HepG2 (cell line): Measurements from ENCODE around the gene SSNA1. TPM values are rescaled to one million over a fixed set of nuclear protein-coding genes. Genes with fewer than 3 reads are reported as not detected.
A peak's percentile ranks its signal among the peaks of the same experiment; 100 is the strongest.

Experiments used
- FOXC1 ChIP-seq: sonication (generic); formaldehyde crosslinking; IDR thresholded peaks from 2 replicates; pipeline ENCODE4 v1.8.0; 2022; ENCODE audit warnings: mild to moderate bottlenecking, missing genetic modification reagents, borderline replicate concordance
- HNRNPLL ChIP-seq: fragments of 200-400 bp; formaldehyde crosslinking; IDR thresholded peaks from 2 replicates; pipeline ENCODE4 v1.6.1; 2017; ENCODE audit warnings: mild to moderate bottlenecking, low read depth, low read length; ENCODE audit not compliant: poor library complexity, severe bottlenecking
- HOXA5 ChIP-seq: sonication (generic); formaldehyde crosslinking; IDR thresholded peaks from 2 replicates; pipeline ENCODE4 v1.4.0; 2020; ENCODE audit warnings: missing genetic modification reagents
- KDM1A ChIP-seq: IDR thresholded peaks from 2 replicates; pipeline ENCODE4 v1.6.1; 2016; ENCODE audit warnings: missing compliant biosample characterization
- NFYB ChIP-seq: sonication (generic); formaldehyde crosslinking; IDR thresholded peaks from 2 replicates; pipeline ENCODE4 v1.4.0; 2020; ENCODE audit warnings: missing genetic modification reagents
- REPIN1 ChIP-seq: sonication (generic); formaldehyde crosslinking; IDR thresholded peaks from 2 replicates; pipeline ENCODE4 v1.8.0; 2022; ENCODE audit warnings: missing genetic modification reagents, low read depth, mild to moderate bottlenecking, borderline replicate concordance
- SALL1 ChIP-seq: sonication (generic); formaldehyde crosslinking; IDR thresholded peaks from 2 replicates; pipeline ENCODE4 v1.8.0; 2022; ENCODE audit warnings: mild to moderate bottlenecking, missing genetic modification reagents
- SALL2 ChIP-seq: sonication (generic); formaldehyde crosslinking; IDR thresholded peaks from 2 replicates; pipeline ENCODE4 v1.8.1; 2023; ENCODE audit warnings: mild to moderate bottlenecking, missing genetic modification reagents, inconsistent platforms
- SP5 ChIP-seq: IDR thresholded peaks from 2 replicates; pipeline ENCODE4 v1.6.1; 2016; ENCODE audit warnings: low read depth, borderline replicate concordance
- SRY ChIP-seq: sonication (generic); formaldehyde crosslinking; IDR thresholded peaks from 2 replicates; pipeline ENCODE4 v1.8.0; 2022; ENCODE audit warnings: mild to moderate bottlenecking, missing genetic modification reagents
- TMF1 ChIP-seq: sonication (generic); formaldehyde crosslinking; IDR thresholded peaks from 2 replicates; pipeline ENCODE4 v1.8.1; 2022; ENCODE audit warnings: low read depth, missing genetic modification reagents
- TRIM24 ChIP-seq: sonication (generic); formaldehyde crosslinking; IDR thresholded peaks from 2 replicates; pipeline ENCODE4 v1.8.0; 2022; ENCODE audit warnings: mild to moderate bottlenecking, missing genetic modification reagents
- ZBTB3 ChIP-seq: sonication (generic); formaldehyde crosslinking; IDR thresholded peaks from 2 replicates; pipeline ENCODE4 v1.4.0; 2020; ENCODE audit warnings: low read depth, mild to moderate bottlenecking, moderate library complexity, missing genetic modification reagents, borderline replicate concordance
- ZNF225 ChIP-seq: sonication (generic); formaldehyde crosslinking; IDR thresholded peaks from 2 replicates; pipeline ENCODE4 v1.4.0; 2020; ENCODE audit warnings: mild to moderate bottlenecking, missing genetic modification reagents
- ZNF572 ChIP-seq: sonication (generic); formaldehyde crosslinking; IDR thresholded peaks from 2 replicates; pipeline ENCODE4 v1.5.1; 2020; ENCODE audit warnings: mild to moderate bottlenecking, missing genetic modification reagents
- ZNF672 ChIP-seq: sonication (generic); formaldehyde crosslinking; IDR thresholded peaks from 2 replicates; pipeline ENCODE4 v1.8.1; 2022; ENCODE audit warnings: missing genetic modification reagents
- ZNF772 ChIP-seq: sonication (generic); formaldehyde crosslinking; IDR thresholded peaks from 2 replicates; pipeline ENCODE4 v1.5.0; 2020; ENCODE audit warnings: mild to moderate bottlenecking, missing genetic modification reagents
- polyA plus RNA-seq, 8 experiments: library from polyadenylated mRNA; depleted of rRNA in 3 of 8; stranded (reverse) in 7 of 8; unstranded in 1 of 8; fragments of >200 nt; fragmentation: Illumina TruSeq in 4 of 8; extraction: Trizol in 4 of 8; gene quantifications; 2 replicates each; pipeline versions ENCODE4 v1.2.1 to v1.2.3, GENCODE V29; 2011 to 2016; ENCODE audit warnings: low read depth in 4 of 8, missing spikeins in 1 of 8, mixed read lengths in 1 of 8; ENCODE audit not compliant: insufficient read depth in 1 of 8
- total RNA-seq, 5 experiments: library from RNA; depleted of rRNA; stranded (reverse); fragments of >200 nt; fragmentation: Illumina TruSeq; extraction: Trizol; gene quantifications; 2 replicates each; pipeline ENCODE4 v1.2.3, GENCODE V29; 2016; ENCODE audit warnings: low read depth in 1 of 5
- TF ChIP-seq, protein P1 (sequence below): sonication (generic); formaldehyde crosslinking; IDR thresholded peaks from 2 replicates; pipeline ENCODE4 v1.4.0; 2020; ENCODE audit warnings: mild to moderate bottlenecking, missing genetic modification reagents, borderline replicate concordance
- TF ChIP-seq, protein P2 (sequence below): sonication (generic); formaldehyde crosslinking; IDR thresholded peaks from 2 replicates; pipeline ENCODE4 v1.4.0; 2020; ENCODE audit warnings: missing genetic modification reagents
- TF ChIP-seq, protein P3 (sequence below): sonication (generic); formaldehyde crosslinking; IDR thresholded peaks from 2 replicates; pipeline ENCODE4 v1.8.0; 2022; ENCODE audit warnings: mild to moderate bottlenecking, missing genetic modification reagents, moderate library complexity
- TF ChIP-seq, protein P4 (sequence below): sonication (generic); formaldehyde crosslinking; IDR thresholded peaks from 2 replicates; pipeline ENCODE4 v1.4.0; 2020; ENCODE audit warnings: missing genetic modification reagents

The SSNA1 gene
- total and polyA plus RNA-seq, 2 of the 13 experiments (the other 11 are each of a cell fraction or from before 2014, with no cell fraction given) = 35.9 to 49.4 TPM

GRCh38 chr9:137222190-137223077, 34.0 kb downstream of the SSNA1 start, which contains the start of gene RNF208 (continued):
- TF ChIP-seq, protein P1, sequence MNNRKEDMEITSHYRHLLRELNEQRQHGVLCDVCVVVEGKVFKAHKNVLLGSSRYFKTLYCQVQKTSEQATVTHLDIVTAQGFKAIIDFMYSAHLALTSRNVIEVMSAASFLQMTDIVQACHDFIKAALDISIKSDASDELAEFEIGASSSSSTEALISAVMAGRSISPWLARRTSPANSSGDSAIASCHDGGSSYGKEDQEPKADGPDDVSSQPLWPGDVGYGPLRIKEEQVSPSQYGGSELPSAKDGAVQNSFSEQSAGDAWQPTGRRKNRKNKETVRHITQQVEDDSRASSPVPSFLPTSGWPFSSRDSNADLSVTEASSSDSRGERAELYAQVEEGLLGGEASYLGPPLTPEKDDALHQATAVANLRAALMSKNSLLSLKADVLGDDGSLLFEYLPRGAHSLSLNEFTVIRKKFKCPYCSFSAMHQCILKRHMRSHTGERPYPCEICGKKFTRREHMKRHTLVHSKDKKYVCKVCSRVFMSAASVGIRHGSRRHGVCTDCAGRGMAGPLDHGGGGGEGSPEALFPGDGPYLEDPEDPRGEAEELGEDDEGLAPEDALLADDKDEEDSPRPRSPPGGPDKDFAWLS (CRISPR knock-in tag) = no peak
- TF ChIP-seq FOXC1 (CRISPR knock-in tag) (0 out of 2 replicates have a peak, but pooled peaks have one; percentile 39), ZBTB3 (CRISPR knock-in tag) (no peak), HOXA5 (CRISPR knock-in tag) (no peak), SP5 (CRISPR knock-in tag) (no peak), ZNF772 (peak; percentile 48; the same call in 1 of the 2 replicates), ZNF225 (CRISPR knock-in tag) (0 out of 2 replicates have a peak, but pooled peaks have one; percentile 72), NFYB (0 out of 2 replicates have a peak, but pooled peaks have one; percentile 17), KDM1A (no peak), TMF1 (CRISPR knock-in tag) (0 out of 2 replicates have a peak, but pooled peaks have one; percentile 28), HNRNPLL (peak; percentile 4), ZNF672 (CRISPR knock-in tag) (0 out of 2 replicates have a peak, but pooled peaks have one; percentile 43), TRIM24 (CRISPR knock-in tag) (no peak), ZNF572 (CRISPR knock-in tag) (no peak), SALL1 (CRISPR knock-in tag) (0 out of 2 replicates have a peak, but pooled peaks have one; percentile 0), REPIN1 (CRISPR knock-in tag) (0 out of 2 replicates have a peak, but pooled peaks have one; percentile 29), SALL2 (CRISPR knock-in tag) (0 out of 2 replicates have a peak, but pooled peaks have one; percentile 22), SRY (CRISPR knock-in tag) (peak; percentile 47; the same call in 1 of the 2 replicates)
- TF ChIP-seq, protein P2, sequence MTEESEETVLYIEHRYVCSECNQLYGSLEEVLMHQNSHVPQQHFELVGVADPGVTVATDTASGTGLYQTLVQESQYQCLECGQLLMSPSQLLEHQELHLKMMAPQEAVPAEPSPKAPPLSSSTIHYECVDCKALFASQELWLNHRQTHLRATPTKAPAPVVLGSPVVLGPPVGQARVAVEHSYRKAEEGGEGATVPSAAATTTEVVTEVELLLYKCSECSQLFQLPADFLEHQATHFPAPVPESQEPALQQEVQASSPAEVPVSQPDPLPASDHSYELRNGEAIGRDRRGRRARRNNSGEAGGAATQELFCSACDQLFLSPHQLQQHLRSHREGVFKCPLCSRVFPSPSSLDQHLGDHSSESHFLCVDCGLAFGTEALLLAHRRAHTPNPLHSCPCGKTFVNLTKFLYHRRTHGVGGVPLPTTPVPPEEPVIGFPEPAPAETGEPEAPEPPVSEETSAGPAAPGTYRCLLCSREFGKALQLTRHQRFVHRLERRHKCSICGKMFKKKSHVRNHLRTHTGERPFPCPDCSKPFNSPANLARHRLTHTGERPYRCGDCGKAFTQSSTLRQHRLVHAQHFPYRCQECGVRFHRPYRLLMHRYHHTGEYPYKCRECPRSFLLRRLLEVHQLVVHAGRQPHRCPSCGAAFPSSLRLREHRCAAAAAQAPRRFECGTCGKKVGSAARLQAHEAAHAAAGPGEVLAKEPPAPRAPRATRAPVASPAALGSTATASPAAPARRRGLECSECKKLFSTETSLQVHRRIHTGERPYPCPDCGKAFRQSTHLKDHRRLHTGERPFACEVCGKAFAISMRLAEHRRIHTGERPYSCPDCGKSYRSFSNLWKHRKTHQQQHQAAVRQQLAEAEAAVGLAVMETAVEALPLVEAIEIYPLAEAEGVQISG (CRISPR knock-in tag) = 0 out of 2 replicates have a peak, but pooled peaks have one; percentile 3
- TF ChIP-seq, protein P3, sequence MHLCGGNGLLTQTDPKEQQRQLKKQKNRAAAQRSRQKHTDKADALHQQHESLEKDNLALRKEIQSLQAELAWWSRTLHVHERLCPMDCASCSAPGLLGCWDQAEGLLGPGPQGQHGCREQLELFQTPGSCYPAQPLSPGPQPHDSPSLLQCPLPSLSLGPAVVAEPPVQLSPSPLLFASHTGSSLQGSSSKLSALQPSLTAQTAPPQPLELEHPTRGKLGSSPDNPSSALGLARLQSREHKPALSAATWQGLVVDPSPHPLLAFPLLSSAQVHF (CRISPR knock-in tag) = no peak; the same call in 1 of the 2 replicates
- TF ChIP-seq, protein P4, sequence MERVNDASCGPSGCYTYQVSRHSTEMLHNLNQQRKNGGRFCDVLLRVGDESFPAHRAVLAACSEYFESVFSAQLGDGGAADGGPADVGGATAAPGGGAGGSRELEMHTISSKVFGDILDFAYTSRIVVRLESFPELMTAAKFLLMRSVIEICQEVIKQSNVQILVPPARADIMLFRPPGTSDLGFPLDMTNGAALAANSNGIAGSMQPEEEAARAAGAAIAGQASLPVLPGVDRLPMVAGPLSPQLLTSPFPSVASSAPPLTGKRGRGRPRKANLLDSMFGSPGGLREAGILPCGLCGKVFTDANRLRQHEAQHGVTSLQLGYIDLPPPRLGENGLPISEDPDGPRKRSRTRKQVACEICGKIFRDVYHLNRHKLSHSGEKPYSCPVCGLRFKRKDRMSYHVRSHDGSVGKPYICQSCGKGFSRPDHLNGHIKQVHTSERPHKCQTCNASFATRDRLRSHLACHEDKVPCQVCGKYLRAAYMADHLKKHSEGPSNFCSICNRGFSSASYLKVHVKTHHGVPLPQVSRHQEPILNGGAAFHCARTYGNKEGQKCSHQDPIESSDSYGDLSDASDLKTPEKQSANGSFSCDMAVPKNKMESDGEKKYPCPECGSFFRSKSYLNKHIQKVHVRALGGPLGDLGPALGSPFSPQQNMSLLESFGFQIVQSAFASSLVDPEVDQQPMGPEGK (CRISPR knock-in tag) = peak; percentile 74; the same call in 1 of the 2 replicates
